Astrocyte of the cerebellum (primary cell): Measurements from ENCODE around the gene TNC.

Experiments
- DNase-seq: peaks from one replicate; pipeline ENCODE4 v3.0.0-alpha.2; 2011; ENCODE audit warnings: low read depth
- H3K4me3 ChIP-seq: 2 replicates; pipeline ENCODE4 v1.5.1; 2011; ENCODE audit warnings: mild to moderate bottlenecking, low read depth, low read length, moderate library complexity
- in situ Hi-C: cut with HindIII; loops from 2 replicates; pipeline ENCODE4 v1.10.0; 2017; ENCODE audit warnings: low sequenced_read_pairs
- TF ChIP-seq, protein P1 (sequence below): IDR thresholded peaks from 2 replicates; pipeline ENCODE4 v1.5.1; 2012; ENCODE audit warnings: low read length, low read depth, moderate library complexity, mild to moderate bottlenecking; ENCODE audit errors: missing control alignments

TNC gene

DNA sequence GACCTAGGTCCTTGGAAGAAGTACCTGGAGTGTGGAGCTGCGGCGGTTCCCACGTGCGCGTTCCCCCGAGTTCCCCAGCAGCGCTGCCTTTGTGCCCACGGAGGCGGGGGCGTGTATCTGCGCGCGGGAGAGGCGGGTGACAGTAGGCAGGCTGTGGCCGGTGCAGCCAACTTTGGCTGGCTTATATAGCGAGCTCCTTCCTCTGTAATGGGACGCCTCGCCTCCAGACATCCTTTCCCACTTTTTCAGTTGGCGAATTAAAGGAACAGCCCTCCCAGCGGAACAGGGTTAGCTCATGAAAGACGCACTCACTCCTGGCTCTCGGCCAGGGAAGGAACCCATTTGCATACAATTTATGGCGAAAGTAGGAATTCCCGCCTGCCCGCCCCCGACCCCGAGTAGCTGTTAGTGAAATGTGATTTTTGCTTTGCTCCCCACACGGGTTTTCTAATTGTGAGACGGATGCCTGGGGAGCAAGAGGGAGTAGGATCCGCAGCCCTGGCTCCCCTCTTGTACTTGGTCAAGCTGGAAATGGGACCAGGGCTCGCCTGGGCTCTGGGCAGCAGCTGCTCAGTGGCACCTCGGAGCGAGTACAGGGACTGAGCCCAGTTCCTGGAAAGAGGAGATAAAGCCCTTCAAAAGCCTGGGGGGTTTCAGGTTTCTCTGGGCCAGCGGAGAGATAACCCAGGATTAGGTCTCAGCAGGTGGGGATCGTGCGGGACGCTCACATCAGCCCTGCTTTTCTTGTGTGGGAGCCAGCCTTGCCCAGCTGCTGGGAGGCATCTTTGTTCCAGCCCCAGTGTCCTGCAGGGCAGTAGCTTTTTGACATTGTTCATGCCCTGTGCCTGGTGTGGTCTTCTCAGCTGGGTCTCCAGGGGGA is at the start of gene TNC:
Gene TNC (minus strand): TSS at position 159 of the 880 bp plus-strand sequence. CDS start 27,139 bp downstream, outside the sequence.
- peak; percentile 89 for DNase-seq

DNA sequence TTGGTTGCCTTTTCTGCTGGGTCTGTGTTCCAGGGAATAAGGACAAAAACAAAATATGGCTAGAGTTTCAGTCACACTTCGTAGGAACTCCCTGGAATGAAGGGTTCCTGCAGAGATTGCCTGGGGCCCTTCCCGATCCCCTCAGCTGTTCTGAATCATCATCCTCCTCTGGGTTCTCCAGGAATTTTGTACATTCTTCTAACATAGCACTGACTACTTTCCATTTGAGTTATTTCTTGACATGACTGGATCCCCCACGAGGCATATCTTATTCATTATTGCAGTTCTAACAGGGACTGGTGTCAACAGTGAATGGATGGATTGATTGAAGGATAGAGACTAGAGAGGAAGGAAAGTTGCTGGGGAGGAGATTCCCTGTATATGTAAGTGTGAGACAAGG is 49.2 kb upstream of the TNC start:
- TF ChIP-seq, protein P1, sequence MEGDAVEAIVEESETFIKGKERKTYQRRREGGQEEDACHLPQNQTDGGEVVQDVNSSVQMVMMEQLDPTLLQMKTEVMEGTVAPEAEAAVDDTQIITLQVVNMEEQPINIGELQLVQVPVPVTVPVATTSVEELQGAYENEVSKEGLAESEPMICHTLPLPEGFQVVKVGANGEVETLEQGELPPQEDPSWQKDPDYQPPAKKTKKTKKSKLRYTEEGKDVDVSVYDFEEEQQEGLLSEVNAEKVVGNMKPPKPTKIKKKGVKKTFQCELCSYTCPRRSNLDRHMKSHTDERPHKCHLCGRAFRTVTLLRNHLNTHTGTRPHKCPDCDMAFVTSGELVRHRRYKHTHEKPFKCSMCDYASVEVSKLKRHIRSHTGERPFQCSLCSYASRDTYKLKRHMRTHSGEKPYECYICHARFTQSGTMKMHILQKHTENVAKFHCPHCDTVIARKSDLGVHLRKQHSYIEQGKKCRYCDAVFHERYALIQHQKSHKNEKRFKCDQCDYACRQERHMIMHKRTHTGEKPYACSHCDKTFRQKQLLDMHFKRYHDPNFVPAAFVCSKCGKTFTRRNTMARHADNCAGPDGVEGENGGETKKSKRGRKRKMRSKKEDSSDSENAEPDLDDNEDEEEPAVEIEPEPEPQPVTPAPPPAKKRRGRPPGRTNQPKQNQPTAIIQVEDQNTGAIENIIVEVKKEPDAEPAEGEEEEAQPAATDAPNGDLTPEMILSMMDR, result no peak
- no peak overlapping the region for H3K4me3 ChIP-seq
- in situ Hi-C loops, result no loop called here
- DNase-seq, result peak; percentile 71

More for the DNA sequence above, at the start of gene TNC:
- peak within 1 kb of the TSS; percentile 56 for H3K4me3 ChIP-seq
- in situ Hi-C loops, result no loop called here
- TF ChIP-seq, protein P1, result peak; percentile 8

DNA sequence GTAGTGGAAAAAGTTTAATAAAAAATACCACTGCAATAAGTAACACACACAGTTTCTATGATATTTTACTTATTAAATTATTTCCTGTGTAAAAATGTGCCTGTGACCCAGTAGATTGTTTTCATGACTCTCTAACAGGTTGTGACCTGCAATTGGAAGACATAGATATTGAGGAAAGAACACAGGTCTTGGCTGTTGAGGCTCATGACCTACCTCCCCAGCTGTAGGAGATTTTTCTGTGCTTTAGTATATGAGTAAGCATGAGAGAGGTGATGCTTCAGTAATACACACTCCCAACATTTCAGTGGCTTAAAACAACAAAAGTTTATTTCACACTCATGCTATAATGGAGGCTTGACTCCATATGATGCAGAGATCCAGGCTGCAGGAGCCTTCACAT is 47.3 kb upstream of the TNC start:
- in situ Hi-C loops, result no loop called here
- DNase-seq, result no peak
- TF ChIP-seq, protein P1, result no peak
- no peak overlapping the region for H3K4me3 ChIP-seq

DNA sequence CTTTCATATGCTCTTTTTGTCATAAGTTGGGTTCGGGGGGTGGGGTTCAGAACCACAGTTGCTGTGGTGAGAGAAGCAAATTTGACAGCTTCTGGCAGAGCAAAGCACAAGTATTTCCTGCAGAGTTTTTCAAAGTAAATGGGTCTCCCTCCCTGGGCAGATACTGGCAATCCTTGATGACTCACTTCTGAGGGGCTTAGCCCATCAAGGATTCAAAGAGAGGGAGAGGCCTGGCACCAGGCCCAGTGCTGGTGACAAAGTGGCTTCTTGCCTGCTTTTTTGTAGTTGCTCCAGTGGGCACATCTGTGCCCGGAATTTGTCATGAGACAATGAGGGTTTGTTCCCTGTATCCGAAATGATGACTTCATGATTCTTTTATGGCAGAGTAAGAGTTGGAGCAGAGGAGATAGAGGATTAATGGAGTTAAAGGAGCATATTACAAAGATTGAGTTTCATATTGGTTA is 46.6 kb upstream of the TNC start:
- in situ Hi-C loops, result loop anchor here (5.0 kb wide), 1 partner anchor 37 kb away; no protein-coding TSS in a partner anchor
- no peak for DNase-seq

DNA sequence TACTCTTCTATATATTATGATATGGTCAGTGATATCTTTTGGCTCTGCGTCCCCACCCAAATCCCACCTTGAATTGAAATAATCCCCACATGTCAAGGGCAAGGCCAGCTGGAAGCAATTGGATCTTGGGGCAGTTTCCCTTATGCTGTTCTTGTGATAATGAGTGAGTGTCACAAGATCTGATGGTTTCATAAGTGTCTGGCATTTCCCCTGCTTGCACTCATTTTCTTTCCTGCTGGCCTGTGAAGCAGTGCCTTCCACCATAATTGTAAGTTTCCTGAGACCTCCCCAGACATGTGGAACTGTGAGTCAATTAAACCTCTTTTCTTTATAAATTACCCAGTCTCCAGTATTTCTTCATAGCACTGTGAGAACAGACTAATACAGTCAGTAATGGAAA is 45.0 kb upstream of the TNC start:
- H3K4me3 ChIP-seq, result no peak overlapping the region
- no peak for DNase-seq
- in situ Hi-C loops, result loop anchor here (5.0 kb wide), 1 partner anchor 36 kb away; no protein-coding TSS in a partner anchor
- TF ChIP-seq, protein P1, result no peak

More for the DNA sequence above, 46.6 kb upstream of the TNC start:
- no peak overlapping the region for H3K4me3 ChIP-seq
- TF ChIP-seq, protein P1, result no peak

DNA sequence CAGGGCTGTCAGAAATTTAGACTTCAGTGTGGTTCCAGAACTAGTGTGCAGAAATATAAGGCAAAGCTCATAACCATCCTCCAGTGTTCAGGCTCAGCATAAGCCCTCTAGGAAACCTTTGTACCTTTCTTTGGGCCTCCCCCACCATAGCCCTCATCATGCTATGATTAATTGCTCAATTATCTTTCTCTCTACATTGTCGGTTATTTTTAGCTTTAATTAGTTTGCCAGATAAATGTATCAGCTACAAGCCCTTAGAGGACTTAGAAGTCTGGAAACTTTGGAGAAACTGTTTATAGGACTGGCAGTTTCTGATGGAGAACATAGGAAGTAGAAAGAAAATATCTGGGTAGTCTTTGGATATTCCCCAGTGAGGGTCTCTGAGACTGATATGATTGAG is 43.5 kb upstream of the TNC start:
- TF ChIP-seq, protein P1, result no peak
- in situ Hi-C loops, result loop anchor here (5.0 kb wide), 1 partner anchor 34 kb away; no protein-coding TSS in a partner anchor
- DNase-seq, result no peak
- H3K4me3 ChIP-seq, result no peak overlapping the region
